GM08714 (cell line): ENCODE results near the gene PXN.
"Not testable (repeated sequence)": the region's sequence is repeated elsewhere in the genome, so short reads cannot be mapped to it uniquely, and the experiment has no call there.

Source experiments
- H3K4me3 ChIP-seq: fragments of 200-500 bp; sonication (Bioruptor generic); 2 replicates; pipeline ENCODE4 v1.5.1; 2014; ENCODE audit warnings: mild to moderate bottlenecking, low read length, inconsistent platforms
- ZNF274 ChIP-seq: IDR thresholded peaks from 2 replicates; pipeline ENCODE4 v1.6.1; 2012; ENCODE audit warnings: mild to moderate bottlenecking, low read depth, low read length

The PXN gene

GRCh38 chr12:120239776-120240494 is 25.6 kb downstream of the PXN start:
- no peak overlapping the region for H3K4me3 ChIP-seq
- TF ChIP-seq ZNF274, result no peak

DNA sequence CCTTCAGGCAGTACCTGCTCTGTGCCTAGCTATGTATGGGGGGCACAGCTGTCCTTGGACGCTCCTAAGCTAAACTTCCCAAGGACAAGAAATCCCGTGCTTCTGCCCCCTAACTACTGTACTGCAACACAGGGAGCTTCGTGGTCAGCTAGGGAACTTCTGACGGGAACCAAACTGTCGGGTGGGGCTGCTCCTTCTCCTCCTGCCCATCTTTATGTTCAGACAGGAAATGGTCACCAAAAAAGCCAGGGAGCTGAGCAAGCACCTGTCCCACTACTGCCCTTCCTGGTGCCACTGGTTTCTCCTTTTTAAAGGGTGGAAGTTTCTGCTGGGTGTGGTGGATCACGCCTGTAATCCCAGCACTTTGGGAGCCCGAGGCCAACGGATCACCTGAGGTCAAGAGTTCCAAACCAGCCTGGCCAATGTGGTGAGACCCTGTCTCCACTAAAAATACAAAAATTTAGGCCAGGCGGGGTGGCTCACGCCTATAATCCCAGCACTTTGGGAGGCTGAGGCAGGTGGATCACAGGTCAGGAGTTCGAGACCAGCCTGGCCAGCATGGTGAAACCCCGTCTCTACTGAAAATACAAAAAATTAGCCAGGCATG is 26.6 kb downstream of the PXN start:
- no peak overlapping the region for H3K4me3 ChIP-seq
- TF ChIP-seq ZNF274, result no peak

DNA sequence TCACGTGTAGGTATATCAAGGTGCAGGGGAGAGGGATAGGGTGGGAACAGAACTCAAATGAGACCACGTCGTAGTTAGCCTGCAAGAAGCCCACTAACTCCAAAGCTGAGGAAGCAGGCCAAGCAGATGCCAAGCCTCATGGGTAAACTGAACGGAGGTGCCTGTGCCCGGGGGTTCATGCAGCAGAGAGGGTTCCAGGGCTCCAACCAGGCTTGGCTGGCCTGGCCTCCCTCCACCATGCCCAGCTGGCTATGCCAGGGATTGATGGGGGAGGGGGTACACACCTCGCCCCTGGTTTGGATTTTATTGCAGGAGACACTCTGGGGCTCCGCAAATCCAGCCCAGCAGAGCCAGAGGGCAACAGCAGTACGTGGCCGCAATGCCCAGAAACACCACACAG is 27.3 kb downstream of the PXN start:
- no peak overlapping the region for H3K4me3 ChIP-seq
- TF ChIP-seq ZNF274, result no peak

- TF ChIP-seq ZNF274, result no peak
Measured at GRCh38 chr12:120237360-120238171, 28.0 kb downstream of the PXN start.

GRCh38 chr12:120236809-120237208 is 28.7 kb downstream of the PXN start:
- H3K4me3 ChIP-seq, result not testable (repeated sequence)

More at GRCh38 chr12:120237360-120238171, 28.0 kb downstream of the PXN start:
- H3K4me3 ChIP-seq, result no peak overlapping the region

- no peak for TF ChIP-seq ZNF274
- no peak overlapping the region for H3K4me3 ChIP-seq
Measured at GRCh38 chr12:120235369-120236323, 29.9 kb downstream of the PXN start.

DNA sequence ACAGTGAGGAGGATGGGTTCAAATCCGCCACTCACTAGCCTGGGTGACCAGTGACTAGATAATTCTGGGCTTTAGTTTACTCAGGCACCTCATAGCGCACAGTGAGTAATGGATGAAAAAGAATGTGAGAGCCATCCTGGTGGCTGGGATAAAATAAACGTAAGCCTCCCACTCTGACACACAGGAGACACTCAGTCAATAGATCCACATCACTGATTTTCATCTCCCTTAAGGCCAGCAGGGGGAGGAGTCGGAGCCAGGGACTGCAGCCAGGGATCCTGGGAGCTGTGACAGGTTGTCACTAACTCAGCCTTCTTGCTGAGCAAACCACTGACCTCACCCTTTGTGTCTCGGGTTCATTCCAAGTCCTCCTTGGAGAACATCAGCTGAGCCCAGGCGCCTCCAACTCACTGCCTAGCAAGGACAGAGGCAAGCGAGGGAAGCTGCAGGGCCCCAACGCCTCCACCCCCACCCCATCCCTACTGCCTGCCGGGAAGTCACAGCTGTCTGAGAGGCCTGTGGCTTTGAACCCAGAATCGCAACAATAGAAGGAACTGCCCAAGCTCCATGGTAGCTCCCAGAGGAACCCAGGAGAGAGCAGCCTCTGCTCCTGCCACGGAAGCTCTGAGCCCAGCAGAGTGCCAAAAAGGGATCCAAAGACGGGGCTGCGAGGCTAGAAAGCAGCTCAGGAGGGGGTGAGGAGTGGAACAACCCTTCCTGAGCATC is 30.7 kb downstream of the PXN start:
- TF ChIP-seq ZNF274, result no peak
- no peak overlapping the region for H3K4me3 ChIP-seq

DNA sequence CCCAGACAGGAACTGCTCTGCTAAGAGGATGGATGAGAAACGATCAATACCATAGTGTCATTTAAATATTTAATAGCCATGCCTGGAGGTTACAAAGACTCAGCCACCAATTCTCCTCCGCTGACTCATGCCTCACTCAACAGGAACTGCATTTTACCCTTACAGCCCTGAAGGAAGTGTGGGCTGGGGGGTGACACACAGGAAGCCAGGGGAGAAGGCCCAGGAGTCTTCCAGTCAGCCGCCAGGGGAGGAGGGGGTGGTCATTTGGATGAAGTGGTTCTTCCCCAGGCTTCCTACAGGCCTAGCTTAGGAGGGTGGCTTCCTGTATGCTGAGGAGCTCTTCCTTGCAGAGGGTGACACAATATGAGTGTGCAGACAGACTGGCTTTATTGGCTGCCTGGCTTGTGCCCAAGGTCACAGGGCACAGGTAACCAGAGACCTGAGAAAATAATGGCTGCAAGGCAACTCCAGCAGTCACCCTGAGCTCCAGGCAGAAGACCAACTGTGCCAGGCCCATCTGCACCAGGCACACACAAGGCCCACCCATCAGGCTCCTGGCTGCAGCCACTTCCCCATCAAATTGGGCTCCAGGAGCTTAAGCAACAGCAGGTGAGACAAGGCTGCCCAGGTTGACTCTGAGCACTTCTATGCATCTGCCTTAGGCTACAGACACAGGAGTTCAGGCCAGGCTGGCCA is 34.1 kb downstream of the PXN start:
- TF ChIP-seq ZNF274, result no peak
- no peak overlapping the region for H3K4me3 ChIP-seq

DNA sequence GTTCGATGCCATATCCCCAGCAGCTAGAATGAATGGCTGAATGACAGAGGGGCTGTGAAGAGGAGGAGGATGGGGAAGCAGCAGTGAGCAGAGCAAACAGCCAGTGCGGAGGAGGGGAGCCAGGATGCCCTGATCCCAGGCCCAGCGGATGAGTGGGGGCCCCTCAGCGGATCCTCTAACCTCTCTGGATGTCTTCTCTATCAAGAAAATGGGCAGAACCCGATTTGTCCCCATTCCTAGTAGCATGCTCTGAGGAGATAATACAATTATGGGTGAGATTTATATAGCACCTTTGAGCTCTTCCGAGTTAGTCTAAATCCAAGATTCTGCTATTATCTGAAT is 34.6 kb downstream of the PXN start:
- no peak for TF ChIP-seq ZNF274
- no peak overlapping the region for H3K4me3 ChIP-seq

DNA sequence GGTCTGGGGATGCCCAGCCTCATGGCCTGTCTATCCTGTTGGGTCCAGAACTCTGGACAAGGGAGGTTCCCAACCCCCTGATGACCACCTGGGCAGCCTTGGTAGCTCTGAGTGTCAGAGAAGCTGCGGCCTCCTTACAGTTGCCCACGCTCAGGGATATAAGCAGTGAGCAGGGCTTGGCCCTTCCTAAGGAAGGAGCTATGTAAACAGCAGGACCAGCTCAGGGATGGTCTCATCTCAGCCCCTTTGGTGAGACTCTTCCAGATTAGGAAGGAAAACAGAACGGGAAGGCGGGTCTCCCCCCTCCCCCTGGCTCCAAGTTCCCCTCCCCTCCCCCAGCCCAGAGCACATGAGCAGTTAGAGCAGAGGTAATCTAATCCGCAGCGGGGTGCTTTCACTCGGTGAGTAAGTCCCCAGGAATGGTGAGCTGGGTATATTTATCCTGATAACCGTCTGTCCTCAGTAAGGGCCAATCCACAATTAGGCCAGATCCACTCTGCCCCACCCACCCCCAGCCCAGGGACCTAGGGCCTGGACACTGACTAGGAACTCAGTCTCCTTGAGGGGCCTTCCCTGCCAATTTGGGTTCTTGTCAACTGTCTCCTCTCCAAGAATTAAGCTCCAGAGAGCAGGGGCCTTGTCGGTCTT is 35.1 kb downstream of the PXN start:
- TF ChIP-seq ZNF274, result no peak
- H3K4me3 ChIP-seq, result no peak overlapping the region

GRCh38 chr12:120229487-120230325 is 35.8 kb downstream of the PXN start:
- no peak overlapping the region for H3K4me3 ChIP-seq
- TF ChIP-seq ZNF274, result no peak

GRCh38 chr12:120229071-120229486 is 36.5 kb downstream of the PXN start:
- TF ChIP-seq ZNF274, result no peak
- H3K4me3 ChIP-seq, result no peak overlapping the region
